ENCODE results near the gene PSMA5. TPM values are rescaled to one million over a fixed set of nuclear protein-coding genes. Genes with fewer than 3 reads are reported as not detected.
"Not testable (repeated sequence)": the region's sequence is repeated elsewhere in the genome, so short reads cannot be mapped to it uniquely, and the experiment has no call there.

The PSMA5 gene
- total RNA-seq, 1 experiment from 2014 or later: 107 TPM

DNA sequence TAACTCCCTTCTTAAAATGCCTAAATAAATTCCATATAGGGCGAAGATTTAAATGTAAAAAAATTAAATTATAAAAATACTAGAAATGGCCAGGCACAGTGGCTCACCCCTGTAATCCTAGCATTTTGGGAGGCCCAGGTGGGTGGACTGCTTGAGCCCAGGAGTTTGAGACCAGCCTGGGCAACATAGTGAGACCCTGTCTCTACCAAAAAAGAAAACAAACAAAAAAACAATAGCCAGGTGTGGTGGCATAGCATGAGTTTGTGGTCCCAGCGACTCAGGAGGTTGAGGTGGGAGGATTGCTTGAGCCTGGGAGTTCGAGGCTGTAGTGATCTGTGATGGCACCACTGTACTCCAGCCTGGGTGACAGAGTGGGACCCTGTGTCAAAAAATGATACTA lies 46.3 kb downstream of the PSMA5 start:
- no peak overlapping the region for H3K27ac ChIP-seq

DNA sequence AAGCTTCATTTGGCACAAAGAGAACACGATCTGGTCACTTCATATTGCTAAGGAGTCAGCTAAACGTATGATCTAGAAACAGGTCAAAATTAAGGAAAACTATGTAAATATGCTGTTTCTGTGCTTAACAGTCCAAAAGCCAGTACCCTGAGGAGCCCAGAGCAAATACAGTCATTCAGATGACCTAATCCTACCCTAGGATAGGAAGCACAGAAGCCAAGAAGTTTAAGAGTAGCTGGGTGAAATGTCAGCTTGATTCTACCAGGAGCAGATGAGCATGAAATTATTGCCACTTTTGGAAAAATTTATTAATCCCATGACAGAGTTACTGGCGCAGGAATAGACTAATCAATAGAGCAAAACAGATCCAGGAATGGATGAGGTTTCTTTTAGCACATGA lies 46.8 kb downstream of the PSMA5 start:
- no peak overlapping the region for H3K27ac ChIP-seq

More for the DNA sequence above, 46.3 kb downstream of the PSMA5 start:
- Histone ChIP-seq H3K36me3 (no peaks in the 10 kb centered on the region), H3K4me3 (no peak overlapping the region), H3K27me3 (replicated peaks) (no peaks in the 10 kb centered on the region), H3K4me1 (replicated peaks) (peaks cover 9% of the 10 kb centered on the region), H3K9me3 (replicated peaks) (no peaks in the 10 kb centered on the region)
- no peak for DNase-seq (ENCODE audit: low read depth in 1 of 2, low spot score in 2 of 2)

DNA sequence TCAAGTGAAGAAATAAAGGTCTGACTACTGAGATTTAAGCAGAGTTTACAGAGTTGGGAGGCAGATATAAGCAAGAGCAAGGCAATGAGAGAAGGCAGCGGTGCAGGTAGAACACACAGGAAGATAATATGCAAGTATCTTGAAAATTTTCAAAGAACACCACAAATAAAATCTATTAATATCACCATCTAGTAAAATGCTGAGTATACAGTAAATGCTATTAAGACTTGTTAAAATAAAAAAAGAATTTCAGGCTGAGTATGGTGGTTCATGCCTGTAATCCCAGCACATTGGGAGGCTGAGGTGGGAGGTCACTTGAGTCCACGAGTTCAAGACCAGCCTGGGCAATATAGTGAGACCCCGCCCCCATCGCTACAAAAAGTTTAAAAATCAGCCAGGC lies 48.5 kb downstream of the PSMA5 start:
- no peak for DNase-seq (ENCODE audit: low read depth in 1 of 2, low spot score in 2 of 2)
- H3K4me1 ChIP-seq (replicated peaks): peaks cover 9% of the 10 kb centered on the region
- H3K9me3 ChIP-seq (replicated peaks): no peaks in the 10 kb centered on the region
- no peak overlapping the region for H3K4me3 ChIP-seq
- no peaks in the 10 kb centered on the region for H3K27me3 ChIP-seq (replicated peaks)
- no peak overlapping the region for H3K27ac ChIP-seq
- H3K36me3 ChIP-seq: no peaks in the 10 kb centered on the region

More for the DNA sequence above, 46.8 kb downstream of the PSMA5 start:
- Histone ChIP-seq H3K4me1 (replicated peaks) (peaks cover 9% of the 10 kb centered on the region), H3K27me3 (replicated peaks) (no peaks in the 10 kb centered on the region), H3K9me3 (replicated peaks) (no peaks in the 10 kb centered on the region), H3K36me3 (no peaks in the 10 kb centered on the region), H3K4me3 (no peak overlapping the region)
- no peak for DNase-seq (ENCODE audit: low read depth in 1 of 2, low spot score in 2 of 2)

DNA sequence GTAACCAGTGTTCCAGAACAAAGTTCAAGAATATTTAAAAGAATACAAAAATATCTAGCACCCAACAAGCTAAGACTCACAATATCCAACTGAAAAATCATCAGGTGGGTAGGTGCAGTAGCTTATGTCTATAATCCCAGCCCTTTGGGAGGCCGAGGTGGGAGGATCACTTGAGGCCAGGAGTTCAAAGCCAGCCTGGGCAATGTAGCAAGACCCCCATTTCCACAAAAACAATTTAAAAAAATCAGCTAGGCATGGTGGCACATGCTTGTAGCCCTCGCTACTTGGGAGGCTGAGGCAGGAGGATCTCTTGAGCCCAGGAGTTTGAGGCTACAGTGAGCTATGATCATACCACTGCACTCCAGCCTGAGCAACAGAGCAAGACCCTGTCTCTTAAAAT lies 52.6 kb downstream of the PSMA5 start:
- not testable (repeated sequence) for H3K36me3 ChIP-seq; H3K9me3 ChIP-seq (replicated peaks); H3K27me3 ChIP-seq (replicated peaks); H3K4me3 ChIP-seq; DNase-seq (ENCODE audit: low read depth in 1 of 2, low spot score in 2 of 2); H3K27ac ChIP-seq
- H3K4me1 ChIP-seq (replicated peaks): peaks cover 40% of the 10 kb centered on the region

DNA sequence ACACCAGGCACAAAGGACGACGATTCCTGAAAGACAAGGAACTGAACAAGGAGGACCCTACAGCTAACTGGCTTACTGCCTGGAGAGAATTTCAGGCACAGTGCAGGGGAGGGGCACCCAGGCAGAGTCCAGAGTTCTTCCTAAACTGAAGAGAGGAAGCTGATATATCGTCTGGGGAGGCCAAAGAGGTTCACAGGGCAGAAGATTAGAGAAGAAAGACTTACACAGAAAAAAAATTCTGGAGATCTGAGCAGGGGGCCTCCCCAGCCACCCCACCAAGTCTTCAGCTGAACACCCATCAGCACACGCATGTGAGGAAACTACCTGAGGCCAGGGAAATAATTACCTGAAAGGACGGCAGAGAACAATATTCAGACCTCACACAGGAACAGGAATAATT lies 53.1 kb downstream of the PSMA5 start:
- Histone ChIP-seq H3K9me3 (replicated peaks) (no peaks in the 10 kb centered on the region), H3K27me3 (replicated peaks) (no peaks in the 10 kb centered on the region), H3K4me3 (no peak overlapping the region), H3K4me1 (replicated peaks) (peaks cover 40% of the 10 kb centered on the region), H3K36me3 (no peaks in the 10 kb centered on the region), H3K27ac (no peak overlapping the region)
- no peak for DNase-seq (ENCODE audit: low read depth in 1 of 2, low spot score in 2 of 2)

DNA sequence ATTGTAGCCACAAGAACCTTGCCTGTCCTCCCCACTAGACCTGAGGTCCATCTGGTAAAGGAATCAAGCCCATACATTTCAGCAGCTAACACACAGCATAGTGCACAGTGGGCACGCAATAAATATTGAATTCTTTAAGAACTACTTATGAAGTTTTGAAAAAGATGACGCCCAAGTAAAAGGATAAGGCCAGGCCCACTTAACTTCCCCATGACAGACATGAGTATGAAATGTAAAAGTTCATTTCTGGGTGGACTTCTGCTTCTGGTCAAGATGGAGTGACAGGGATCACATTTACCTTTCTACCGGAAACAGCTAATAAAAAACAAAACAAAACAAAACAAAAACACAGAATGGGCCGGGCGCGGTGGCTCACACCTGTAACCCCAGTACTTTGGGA lies 54.0 kb downstream of the PSMA5 start:
- Histone ChIP-seq H3K36me3 (no peaks in the 10 kb centered on the region), H3K27ac (peak overlapping the region; percentile 82), H3K4me1 (replicated peaks) (peaks cover 40% of the 10 kb centered on the region), H3K9me3 (replicated peaks) (no peaks in the 10 kb centered on the region), H3K27me3 (replicated peaks) (no peaks in the 10 kb centered on the region), H3K4me3 (no peak overlapping the region)
- no peak for DNase-seq (ENCODE audit: low read depth in 1 of 2, low spot score in 2 of 2)

DNA sequence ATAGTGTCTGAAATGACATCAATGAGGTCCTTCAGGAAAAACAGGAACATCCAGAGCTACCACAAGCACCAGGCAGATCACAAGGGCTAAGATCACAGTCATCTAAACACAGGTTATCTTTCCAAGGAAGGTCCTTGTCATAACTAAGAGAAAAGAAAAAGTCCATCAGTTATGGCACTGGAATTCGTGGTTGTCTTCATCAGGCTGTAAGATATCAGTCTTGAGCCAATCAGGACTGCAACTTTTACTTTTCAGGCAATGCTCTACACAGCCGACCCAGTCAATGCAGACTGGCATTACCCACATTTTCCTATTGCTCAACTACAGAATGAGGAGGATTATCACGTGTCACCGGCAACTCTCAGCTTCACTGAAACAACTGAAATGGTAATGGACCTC lies 54.9 kb downstream of the PSMA5 start:
- Histone ChIP-seq H3K9me3 (replicated peaks) (no peaks in the 10 kb centered on the region), H3K27me3 (replicated peaks) (no peaks in the 10 kb centered on the region), H3K36me3 (no peaks in the 10 kb centered on the region), H3K27ac (peak overlapping the region; percentile 82), H3K4me3 (peak overlapping the region; percentile 22), H3K4me1 (replicated peaks) (peaks cover 37% of the 10 kb centered on the region)
- DNase-seq (ENCODE audit: low read depth in 1 of 2, low spot score in 2 of 2): no peak

DNA sequence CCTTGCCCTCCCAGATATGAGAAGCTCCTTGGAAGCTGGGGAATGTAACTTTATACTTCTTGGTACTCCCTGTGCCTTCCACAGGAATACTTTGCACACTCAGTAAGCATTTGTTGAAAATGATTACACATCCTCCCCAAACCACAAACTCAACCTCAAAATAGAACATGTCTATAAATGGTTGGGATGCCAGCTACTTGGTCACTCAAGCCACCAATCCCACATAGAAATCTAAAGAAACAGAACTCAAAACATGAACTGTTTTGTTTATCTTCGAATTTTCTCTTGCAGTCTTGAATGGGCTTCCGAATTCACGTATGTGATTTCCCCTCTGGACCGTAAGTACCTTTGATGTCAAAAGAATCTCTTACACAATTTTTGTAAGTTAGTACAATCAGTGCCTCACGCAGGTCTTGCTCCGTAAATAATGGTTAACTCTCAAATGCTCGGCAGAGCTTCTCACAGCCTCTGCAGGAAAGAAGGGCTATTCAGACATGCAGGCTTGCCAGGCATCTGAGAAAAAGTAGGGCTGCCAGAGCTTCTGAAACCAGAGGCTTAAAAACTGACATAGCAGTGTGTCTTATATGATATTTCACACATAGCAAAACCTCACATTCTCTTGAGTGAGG lies 55.4 kb downstream of the PSMA5 start:
- no peaks in the 10 kb centered on the region for H3K9me3 ChIP-seq (replicated peaks)

DNA sequence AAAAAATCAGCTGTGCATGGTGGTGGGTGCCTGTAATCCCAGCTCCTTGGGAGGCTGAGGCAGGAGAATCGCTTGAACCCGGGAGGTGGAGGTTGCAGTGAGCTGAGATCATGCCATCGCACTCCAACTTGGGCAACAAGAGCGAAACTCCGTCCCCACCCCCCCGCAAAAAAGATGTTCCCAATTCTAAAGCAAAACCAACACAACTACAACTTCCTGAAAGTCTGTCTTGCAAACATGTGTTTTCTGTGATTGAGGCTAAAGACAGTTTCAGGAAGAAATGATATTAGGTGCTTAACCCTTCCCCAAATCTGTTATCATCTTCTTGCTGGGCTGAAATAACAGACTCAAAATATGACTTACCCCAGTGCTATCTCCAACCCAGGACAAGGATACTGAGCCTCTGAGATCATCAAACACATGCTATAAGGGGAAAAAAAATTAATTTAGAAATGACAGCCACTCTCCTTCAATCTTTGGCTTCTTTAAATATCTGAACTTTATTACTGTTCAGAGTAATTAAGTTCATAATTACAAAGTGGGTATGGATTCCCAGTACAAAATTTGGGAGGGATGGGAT lies 57.0 kb downstream of the PSMA5 start:
- peak overlapping the region; percentile 82 for H3K27ac ChIP-seq
- DNase-seq (ENCODE audit: low read depth in 1 of 2, low spot score in 2 of 2): no peak
- no peaks in the 10 kb centered on the region for H3K9me3 ChIP-seq (replicated peaks)
- H3K4me3 ChIP-seq: no peak overlapping the region
- no peaks in the 10 kb centered on the region for H3K27me3 ChIP-seq (replicated peaks)
- H3K36me3 ChIP-seq: 0 out of 2 replicates have a peak, but pooled peaks cover 2% of the 10 kb centered on the region
- peaks cover 32% of the 10 kb centered on the region for H3K4me1 ChIP-seq (replicated peaks)

More for the DNA sequence above, 55.4 kb downstream of the PSMA5 start:
- Histone ChIP-seq H3K4me1 (replicated peaks) (peaks cover 35% of the 10 kb centered on the region), H3K4me3 (peak overlapping the region; percentile 22), H3K27ac (peak overlapping the region; percentile 82), H3K27me3 (replicated peaks) (no peaks in the 10 kb centered on the region), H3K36me3 (0 out of 2 replicates have a peak, but pooled peaks cover 2% of the 10 kb centered on the region)
- DNase-seq (ENCODE audit: low read depth in 1 of 2, low spot score in 2 of 2): peak; percentile 61 to 90

DNA sequence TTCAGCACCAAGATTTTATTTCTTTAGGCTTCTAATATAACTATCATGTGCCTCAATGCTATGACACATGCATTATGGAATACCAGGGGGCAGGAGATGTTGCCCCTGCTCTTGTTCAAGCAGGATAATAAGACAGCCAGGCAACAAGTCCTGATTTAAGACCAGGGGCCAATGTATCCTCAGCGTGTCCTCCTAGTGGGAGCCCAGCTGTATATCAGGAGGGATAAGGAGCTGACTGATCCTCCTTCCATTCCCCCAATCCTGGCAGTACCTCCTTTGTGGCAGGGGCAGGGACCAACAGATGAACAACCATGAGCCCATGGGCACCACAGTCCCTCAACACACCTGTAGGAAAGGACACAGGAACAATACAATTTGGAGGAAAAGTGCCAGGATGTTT lies 57.8 kb downstream of the PSMA5 start:
- Histone ChIP-seq H3K4me1 (replicated peaks) (peaks cover 32% of the 10 kb centered on the region), H3K36me3 (0 out of 2 replicates have a peak, but pooled peaks cover 2% of the 10 kb centered on the region), H3K9me3 (replicated peaks) (no peaks in the 10 kb centered on the region), H3K4me3 (no peak overlapping the region), H3K27me3 (replicated peaks) (no peaks in the 10 kb centered on the region), H3K27ac (no peak overlapping the region)
- DNase-seq (ENCODE audit: low read depth in 1 of 2, low spot score in 2 of 2): no peak

DNA sequence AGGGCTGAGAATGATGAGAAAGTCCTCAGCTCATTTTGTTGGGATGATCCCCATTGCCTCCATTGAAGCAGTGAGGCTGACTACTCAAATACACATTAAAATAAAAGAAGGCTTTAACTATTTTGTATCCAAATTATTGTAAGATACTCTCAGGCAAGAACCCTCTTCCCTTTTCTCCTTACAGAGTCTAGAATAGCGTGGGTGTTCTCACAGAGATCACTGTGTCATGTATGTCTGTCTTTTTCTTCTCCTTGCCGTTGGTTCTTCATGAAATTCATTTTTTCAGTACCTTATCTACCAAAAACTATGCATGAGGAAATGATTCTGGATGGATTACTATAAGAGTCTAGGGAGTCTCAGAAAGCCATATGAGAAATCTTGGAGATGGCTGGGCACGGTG lies 58.6 kb downstream of the PSMA5 start:
- no peak overlapping the region for H3K4me3 ChIP-seq
- DNase-seq (ENCODE audit: low read depth in 1 of 2, low spot score in 2 of 2): no peak
- H3K9me3 ChIP-seq (replicated peaks): no peaks in the 10 kb centered on the region
- no peak overlapping the region for H3K27ac ChIP-seq
- peaks cover 32% of the 10 kb centered on the region for H3K4me1 ChIP-seq (replicated peaks)
- no peaks in the 10 kb centered on the region for H3K27me3 ChIP-seq (replicated peaks)
- H3K36me3 ChIP-seq: 0 out of 2 replicates have a peak, but pooled peaks cover 2% of the 10 kb centered on the region

DNA sequence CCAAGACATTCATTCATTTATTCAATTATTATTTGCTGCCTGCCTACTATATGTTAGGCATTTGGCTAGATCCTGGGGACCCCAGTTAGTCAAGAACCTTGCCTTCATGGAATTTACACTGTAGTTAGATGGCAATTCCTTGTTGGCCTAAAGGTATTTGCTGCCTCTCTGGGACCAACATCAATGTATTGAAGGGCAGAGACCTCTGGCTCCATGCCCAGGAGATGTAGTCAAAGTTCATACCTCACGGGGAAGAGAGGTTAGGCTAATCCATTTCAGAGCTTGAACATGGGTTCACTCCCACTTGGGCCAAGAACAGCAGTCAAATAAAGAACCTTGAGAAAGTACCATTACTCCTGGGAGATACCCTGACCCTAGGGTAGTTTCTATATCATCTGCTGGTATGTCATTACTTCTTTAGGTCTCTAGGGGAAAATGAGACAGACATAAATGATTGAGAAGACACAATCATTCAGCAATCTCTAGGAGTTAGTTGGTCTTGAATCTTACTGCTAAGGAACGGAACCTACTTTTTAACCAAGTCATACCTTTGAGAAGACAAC lies 60.5 kb downstream of the PSMA5 start:
- Histone ChIP-seq H3K4me3 (no peak overlapping the region), H3K27ac (no peak overlapping the region), H3K9me3 (replicated peaks) (no peaks in the 10 kb centered on the region), H3K27me3 (replicated peaks) (no peaks in the 10 kb centered on the region), H3K4me1 (replicated peaks) (peaks cover 34% of the 10 kb centered on the region), H3K36me3 (0 out of 2 replicates have a peak, but pooled peaks cover 2% of the 10 kb centered on the region)
- no peak for DNase-seq (ENCODE audit: low read depth in 1 of 2, low spot score in 2 of 2)

DNA sequence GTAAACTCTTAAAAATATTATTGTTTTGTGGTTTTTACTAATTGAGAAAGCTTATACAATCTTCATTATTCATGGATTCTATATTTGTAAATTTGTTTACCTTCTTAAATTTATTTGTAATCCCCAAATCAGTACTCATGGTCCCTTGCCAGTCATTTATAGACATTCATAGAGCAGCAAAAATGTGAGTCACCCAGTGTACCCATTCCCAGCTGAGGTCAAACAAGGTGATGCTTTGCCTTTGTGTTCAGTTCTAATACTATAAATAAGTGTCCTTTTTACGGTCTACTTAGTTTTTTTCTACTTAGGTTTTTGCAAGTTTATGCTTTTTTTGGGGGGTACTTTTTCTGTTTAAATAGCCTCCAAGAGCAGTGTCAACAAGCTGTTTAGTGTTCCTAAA lies 64.6 kb downstream of the PSMA5 start:
- peak in 1 of 2 experiments; percentile 37 for DNase-seq (ENCODE audit: low read depth in 1 of 2, low spot score in 2 of 2)
- Histone ChIP-seq H3K36me3 (0 out of 2 replicates have a peak, but pooled peaks cover 2% of the 10 kb centered on the region), H3K4me1 (replicated peaks) (peaks cover 15% of the 10 kb centered on the region), H3K27me3 (replicated peaks) (no peaks in the 10 kb centered on the region), H3K9me3 (replicated peaks) (no peaks in the 10 kb centered on the region), H3K27ac (no peak overlapping the region), H3K4me3 (no peak overlapping the region)

DNA sequence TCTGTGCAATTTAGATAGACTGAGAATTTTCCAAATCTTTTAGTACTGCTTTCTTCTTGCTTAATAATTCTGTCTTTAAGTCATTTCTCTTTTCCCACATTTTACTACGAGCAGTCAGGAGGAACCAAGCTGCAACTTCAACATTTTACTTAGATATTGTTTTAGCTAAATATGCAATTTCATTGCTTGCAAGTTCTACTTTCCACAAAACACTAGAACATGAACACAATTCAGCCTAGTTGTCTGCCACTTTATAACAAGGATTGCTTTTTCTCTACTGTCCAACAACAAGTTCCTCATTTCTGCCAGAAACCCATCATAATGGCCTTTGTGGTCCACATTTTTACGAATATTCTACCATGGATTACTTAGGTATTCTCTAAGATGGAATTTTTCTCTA lies 65.2 kb downstream of the PSMA5 start:
- no peaks in the 10 kb centered on the region for H3K27me3 ChIP-seq (replicated peaks)
- no peak overlapping the region for H3K27ac ChIP-seq
- no peak for DNase-seq (ENCODE audit: low read depth in 1 of 2, low spot score in 2 of 2)
- H3K36me3 ChIP-seq: 0 out of 2 replicates have a peak, but pooled peaks cover 2% of the 10 kb centered on the region
- H3K4me3 ChIP-seq: no peak overlapping the region
- peaks cover 20% of the 10 kb centered on the region for H3K4me1 ChIP-seq (replicated peaks)
- no peaks in the 10 kb centered on the region for H3K9me3 ChIP-seq (replicated peaks)

Data from SJSA1 (cell line).